Kidney epithelial cell (primary cell): ENCODE data around the gene CATSPERB. TPM values are rescaled to one million over a fixed set of nuclear protein-coding genes. Genes with fewer than 3 reads are reported as not detected.

Experiments used
- DNase-seq: peaks from one replicate; pipeline ENCODE4 v3.0.0-alpha.2; 2010; ENCODE audit warnings: low read depth
- H3K27me3 ChIP-seq: 2 replicates; pipeline ENCODE4 v1.6.0; 2011; ENCODE audit warnings: low read length; ENCODE audit not compliant: control insufficient read depth, insufficient read depth
- H3K36me3 ChIP-seq: 2 replicates; pipeline ENCODE4 v1.5.1; 2011; ENCODE audit warnings: low read length; ENCODE audit not compliant: control insufficient read depth, insufficient read depth
- H3K4me3 ChIP-seq: 2 replicates; pipeline ENCODE4 v1.5.1; 2011; ENCODE audit warnings: low read depth, mild to moderate bottlenecking, control low read depth, low read length
- total RNA-seq: library from RNA; depleted of rRNA; stranded (reverse); fragments of >200 nt; gene quantifications from 2 replicates; pipeline ENCODE4 v1.2.3, GENCODE V29; 2015
- TF ChIP-seq, protein P1 (sequence below): IDR thresholded peaks from 2 replicates; pipeline ENCODE4 v1.5.1; 2011; ENCODE audit warnings: mild to moderate bottlenecking, moderate library complexity, low read length, control low read depth, inconsistent platforms; ENCODE audit not compliant: insufficient read depth, poor library complexity, severe bottlenecking

Gene CATSPERB
- total RNA-seq, 1 donor from 2014 or later = 0.08 TPM

GRCh38 chr14:91729756-91730155, 2.1 kb downstream of the CATSPERB start:
- H3K4me3 ChIP-seq = no peak overlapping the region
- H3K27me3 ChIP-seq = no peaks in the 10 kb centered on the region
- TF ChIP-seq, protein P1, sequence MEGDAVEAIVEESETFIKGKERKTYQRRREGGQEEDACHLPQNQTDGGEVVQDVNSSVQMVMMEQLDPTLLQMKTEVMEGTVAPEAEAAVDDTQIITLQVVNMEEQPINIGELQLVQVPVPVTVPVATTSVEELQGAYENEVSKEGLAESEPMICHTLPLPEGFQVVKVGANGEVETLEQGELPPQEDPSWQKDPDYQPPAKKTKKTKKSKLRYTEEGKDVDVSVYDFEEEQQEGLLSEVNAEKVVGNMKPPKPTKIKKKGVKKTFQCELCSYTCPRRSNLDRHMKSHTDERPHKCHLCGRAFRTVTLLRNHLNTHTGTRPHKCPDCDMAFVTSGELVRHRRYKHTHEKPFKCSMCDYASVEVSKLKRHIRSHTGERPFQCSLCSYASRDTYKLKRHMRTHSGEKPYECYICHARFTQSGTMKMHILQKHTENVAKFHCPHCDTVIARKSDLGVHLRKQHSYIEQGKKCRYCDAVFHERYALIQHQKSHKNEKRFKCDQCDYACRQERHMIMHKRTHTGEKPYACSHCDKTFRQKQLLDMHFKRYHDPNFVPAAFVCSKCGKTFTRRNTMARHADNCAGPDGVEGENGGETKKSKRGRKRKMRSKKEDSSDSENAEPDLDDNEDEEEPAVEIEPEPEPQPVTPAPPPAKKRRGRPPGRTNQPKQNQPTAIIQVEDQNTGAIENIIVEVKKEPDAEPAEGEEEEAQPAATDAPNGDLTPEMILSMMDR = no peak
- no peak for DNase-seq
- no peaks in the 10 kb centered on the region for H3K36me3 ChIP-seq

DNA sequence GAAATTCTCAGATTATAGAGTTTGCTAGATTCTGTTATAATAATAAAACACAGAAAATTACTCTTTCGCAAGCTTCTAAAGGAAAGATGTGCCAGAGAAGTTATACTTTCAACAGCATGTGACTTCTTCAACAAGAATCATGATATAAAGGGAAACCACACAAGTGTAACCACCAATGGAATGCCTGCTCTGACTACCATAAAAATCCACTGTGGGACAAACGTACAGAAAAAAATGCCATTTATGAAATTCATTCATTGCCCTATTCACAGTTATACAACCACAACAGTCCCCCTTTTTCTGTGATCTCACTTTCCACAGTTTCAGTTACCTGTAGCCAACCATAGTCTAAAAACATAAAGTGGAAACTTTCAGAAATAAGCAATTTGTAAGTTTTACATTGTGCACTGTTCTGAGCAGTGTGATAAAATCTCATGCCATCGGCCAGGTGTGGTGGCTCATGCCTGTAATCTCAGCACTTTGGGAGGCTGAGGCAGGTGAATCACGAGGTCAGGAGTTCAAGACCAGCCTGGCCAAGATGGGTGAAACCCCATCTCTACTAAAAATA, 3.2 kb downstream of the CATSPERB start:
- Histone ChIP-seq H3K4me3 (no peak overlapping the region), H3K36me3 (no peaks in the 10 kb centered on the region), H3K27me3 (no peaks in the 10 kb centered on the region)
- TF ChIP-seq, protein P1 = no peak
- no peak for DNase-seq

DNA sequence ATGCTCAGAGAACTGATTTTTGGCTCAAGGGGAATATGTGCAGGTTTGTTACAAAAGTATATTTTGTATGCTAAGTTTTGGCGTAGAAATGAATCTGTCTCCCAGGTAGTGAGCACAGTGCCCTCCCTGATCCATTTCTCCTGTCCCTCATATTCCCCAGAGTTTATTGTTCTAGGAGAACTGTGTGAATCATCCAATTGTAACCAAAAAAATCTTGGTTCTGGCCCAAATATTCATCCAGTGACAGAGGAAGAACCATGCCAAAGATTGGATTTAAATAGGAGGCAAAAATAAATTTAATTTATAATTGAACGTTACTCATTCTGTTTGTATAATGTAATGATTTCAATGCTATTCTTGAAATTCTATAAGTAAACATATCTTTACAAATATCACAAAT, 4.8 kb downstream of the CATSPERB start:
- DNase-seq = no peak
- TF ChIP-seq, protein P1 = no peak
- Histone ChIP-seq H3K4me3 (no peak overlapping the region), H3K36me3 (no peaks in the 10 kb centered on the region), H3K27me3 (no peaks in the 10 kb centered on the region)

GRCh38 chr14:91723501-91723900, 8.4 kb downstream of the CATSPERB start:
- TF ChIP-seq, protein P1 = no peak
- Histone ChIP-seq H3K4me3 (no peak overlapping the region), H3K27me3 (no peaks in the 10 kb centered on the region), H3K36me3 (no peaks in the 10 kb centered on the region)
- no peak for DNase-seq

DNA sequence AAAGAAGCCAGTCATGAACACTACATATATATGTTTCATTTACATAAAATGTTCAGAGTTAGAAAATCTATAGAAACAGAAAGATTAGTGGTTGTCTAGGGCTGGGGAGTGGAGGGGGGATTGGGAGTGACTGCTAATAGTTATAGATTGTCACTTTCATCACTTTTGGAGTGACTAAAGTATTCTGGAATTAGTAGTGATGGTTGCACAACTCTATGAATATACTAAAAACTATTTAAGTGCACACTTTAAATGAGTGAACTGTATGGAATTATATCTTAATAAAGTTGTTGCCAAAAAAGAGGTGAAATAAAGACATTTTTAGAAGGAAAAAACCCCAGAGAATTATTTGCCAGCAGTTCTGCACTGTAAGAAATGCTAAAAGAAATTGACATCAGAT, 9.5 kb downstream of the CATSPERB start:
- TF ChIP-seq, protein P1 = no peak
- Histone ChIP-seq H3K36me3 (no peaks in the 10 kb centered on the region), H3K27me3 (no peaks in the 10 kb centered on the region), H3K4me3 (no peak overlapping the region)
- no peak for DNase-seq

GRCh38 chr14:91719839-91720238, 12.0 kb downstream of the CATSPERB start:
- no peak for DNase-seq
- H3K4me3 ChIP-seq = no peak overlapping the region
- no peaks in the 10 kb centered on the region for H3K27me3 ChIP-seq
- TF ChIP-seq, protein P1 = no peak
- H3K36me3 ChIP-seq = no peaks in the 10 kb centered on the region
